HEK293T (cell line): ENCODE data around the gene TBC1D22A.

Experiments
- CTCF ChIA-PET: fragments of 350-600 bp; formaldehyde crosslinking; extraction: SDS; loops from one replicate; lab custom pipeline; 2021; ENCODE audit warnings: antibody characterized with exemption, inconsistent platforms; lab: Yijun Ruan, JAX
- POLR2A ChIA-PET: fragments of 350-600 bp; formaldehyde crosslinking; extraction: SDS; loops from one replicate; lab custom pipeline; 2020; ENCODE audit warnings: antibody characterized with exemption, inconsistent platforms; lab: Yijun Ruan, JAX
- DNase-seq: peaks from one replicate; pipeline ENCODE4 v3.0.0; 2012; ENCODE audit warnings: mixed read lengths; ENCODE audit errors: extremely low spot score
- ARNT ChIP-seq: fragments of 450-650 bp; IDR thresholded peaks from 2 replicates; pipeline ENCODE4 v1.6.1; 2017; ENCODE audit warnings: mild to moderate bottlenecking
- BHLHE40 ChIP-seq: fragments of 450-650 bp; IDR thresholded peaks from 2 replicates; pipeline ENCODE4 v1.6.1; 2016; ENCODE audit warnings: mild to moderate bottlenecking, moderate library complexity, borderline replicate concordance
- CTBP1 ChIP-seq: fragments of 450-650 bp; IDR thresholded peaks from 2 replicates; pipeline ENCODE4 v1.6.1; 2016; ENCODE audit warnings: borderline replicate concordance
- ELF4 ChIP-seq: fragments of 450-650 bp; IDR thresholded peaks from 2 replicates; pipeline ENCODE4 v1.6.1; 2017; ENCODE audit warnings: antibody characterized with exemption
- FOXA1 ChIP-seq: fragments of 450-650 bp; IDR thresholded peaks from 2 replicates; pipeline ENCODE4 v1.6.1; 2016; ENCODE audit warnings: mild to moderate bottlenecking
- FOXK2 ChIP-seq: fragments of 450-650 bp; IDR thresholded peaks from 2 replicates; pipeline ENCODE4 v1.6.1; 2016; ENCODE audit warnings: mild to moderate bottlenecking
- FOXM1 ChIP-seq: fragments of 450-650 bp; IDR thresholded peaks from 2 replicates; pipeline ENCODE4 v1.6.1; 2017; ENCODE audit warnings: mild to moderate bottlenecking, borderline replicate concordance
- HDGF ChIP-seq: fragments of 450-650 bp; IDR thresholded peaks from 2 replicates; pipeline ENCODE4 v1.6.1; 2017; ENCODE audit warnings: antibody characterized with exemption, borderline replicate concordance
- L3MBTL2 ChIP-seq: fragments of 450-650 bp; conservative IDR thresholded peaks from 2 replicates; pipeline ENCODE4 v1.6.1; 2016; ENCODE audit warnings: mild to moderate bottlenecking
- LEF1 ChIP-seq: fragments of 450-650 bp; IDR thresholded peaks from 2 replicates; pipeline ENCODE4 v1.6.1; 2017; ENCODE audit warnings: mild to moderate bottlenecking, borderline replicate concordance
- NFRKB ChIP-seq: fragments of 450-650 bp; IDR thresholded peaks from 2 replicates; pipeline ENCODE4 v1.6.1; 2016; ENCODE audit warnings: mild to moderate bottlenecking, moderate library complexity
- SP1 ChIP-seq: fragments of 450-650 bp; IDR thresholded peaks from 2 replicates; pipeline ENCODE4 v1.6.1; 2017
- SUZ12 ChIP-seq: fragments of 450-650 bp; IDR thresholded peaks from 2 replicates; pipeline ENCODE4 v1.6.1; 2016; ENCODE audit warnings: mild to moderate bottlenecking
- TARDBP ChIP-seq: fragments of 450-650 bp; IDR thresholded peaks from 2 replicates; pipeline ENCODE4 v1.6.1; 2016
- ZNF384 ChIP-seq: fragments of 450-650 bp; IDR thresholded peaks from 2 replicates; pipeline ENCODE4 v1.6.1; 2016
- TF ChIP-seq, protein P1 (sequence below): fragments of 450-650 bp; IDR thresholded peaks from 2 replicates; pipeline ENCODE4 v1.6.1; 2016

TBC1D22A gene

DNA sequence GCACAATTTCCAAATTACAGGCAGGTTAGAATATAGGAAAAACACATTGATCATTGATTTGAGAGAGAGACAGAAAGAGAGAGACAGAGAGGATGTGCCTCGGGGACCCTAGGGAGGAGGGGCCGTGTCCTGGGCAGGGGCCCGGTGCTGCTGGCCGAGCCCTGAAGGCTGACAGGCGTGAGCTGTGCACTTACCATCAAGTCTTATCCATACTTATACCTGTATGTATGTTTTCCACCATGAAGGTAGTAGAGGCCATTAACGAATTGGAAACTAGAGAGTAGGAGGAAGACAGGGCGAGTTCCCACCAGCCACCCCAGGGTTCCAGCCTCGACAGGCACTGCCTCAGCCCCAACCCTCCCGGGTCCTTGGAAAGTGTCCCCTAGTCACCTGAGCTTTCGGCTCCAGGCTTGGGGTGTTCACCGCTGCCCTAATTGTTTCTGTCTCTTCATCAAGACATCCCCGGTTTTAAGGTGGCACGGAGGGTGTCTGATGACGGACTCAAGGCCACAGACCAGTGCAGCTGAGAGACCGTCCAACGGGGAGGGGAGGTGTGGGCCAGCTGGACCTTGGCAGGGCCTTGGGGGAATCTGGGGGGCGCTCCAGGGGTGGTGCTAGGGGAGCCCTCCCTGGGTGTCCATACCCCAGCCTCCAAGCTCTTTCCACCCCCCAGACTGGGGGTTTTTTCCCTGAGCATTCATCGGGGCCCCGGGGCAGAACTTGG is 431.3 kb downstream of the TBC1D22A start:
- no peak for DNase-seq
- CTCF ChIA-PET = no interaction called here
- TF ChIP-seq ARNT (no peak), FOXA1 (no peak), LEF1 (no peak), ELF4 (no peak), SP1 (no peak), SUZ12 (no peak), ZNF384 (no peak), BHLHE40 (no peak), HDGF (no peak), FOXM1 (no peak)
- POLR2A ChIA-PET = no interaction called here

DNA sequence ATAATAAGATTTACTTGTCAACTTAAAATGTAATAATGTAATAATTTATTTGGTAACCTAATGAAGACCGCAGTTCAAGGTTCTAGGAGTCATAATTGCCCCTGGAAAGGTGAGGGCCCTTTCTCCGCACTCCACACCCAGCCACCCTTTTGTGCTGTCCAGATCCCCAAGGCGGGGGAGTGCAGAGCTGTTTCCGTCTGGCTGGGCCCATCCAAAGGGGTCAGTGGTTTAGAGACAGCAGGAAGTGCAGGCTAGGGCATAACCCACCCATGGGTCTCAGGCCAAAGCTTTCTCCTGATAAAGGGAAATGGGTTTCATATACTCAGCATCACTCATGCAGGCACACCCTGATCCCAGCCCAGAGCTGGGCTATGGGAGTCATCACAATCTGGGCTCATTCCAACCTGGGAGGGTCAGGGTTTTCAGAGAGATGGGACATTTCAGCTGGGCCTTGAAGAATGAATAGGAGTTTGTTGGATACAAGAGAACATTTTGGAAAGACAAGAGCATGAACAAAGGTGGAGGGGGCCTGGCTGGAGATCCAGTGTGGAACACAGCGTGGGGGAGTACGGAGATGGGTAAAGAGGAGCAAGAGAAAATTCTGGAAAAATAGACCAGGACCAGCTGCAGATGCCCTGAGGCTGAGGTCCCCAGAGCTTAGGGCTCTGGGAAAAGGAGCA is 432.2 kb downstream of the TBC1D22A start:
- TF ChIP-seq HDGF (no peak), FOXA1 (no peak), NFRKB (no peak), FOXK2 (no peak), ELF4 (no peak), SP1 (no peak), SUZ12 (no peak), TARDBP (no peak)
- TF ChIP-seq, protein P1, sequence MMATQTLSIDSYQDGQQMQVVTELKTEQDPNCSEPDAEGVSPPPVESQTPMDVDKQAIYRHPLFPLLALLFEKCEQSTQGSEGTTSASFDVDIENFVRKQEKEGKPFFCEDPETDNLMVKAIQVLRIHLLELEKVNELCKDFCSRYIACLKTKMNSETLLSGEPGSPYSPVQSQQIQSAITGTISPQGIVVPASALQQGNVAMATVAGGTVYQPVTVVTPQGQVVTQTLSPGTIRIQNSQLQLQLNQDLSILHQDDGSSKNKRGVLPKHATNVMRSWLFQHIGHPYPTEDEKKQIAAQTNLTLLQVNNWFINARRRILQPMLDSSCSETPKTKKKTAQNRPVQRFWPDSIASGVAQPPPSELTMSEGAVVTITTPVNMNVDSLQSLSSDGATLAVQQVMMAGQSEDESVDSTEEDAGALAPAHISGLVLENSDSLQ = no peak
- CTCF ChIA-PET = no interaction called here
- DNase-seq = no peak
- POLR2A ChIA-PET = no interaction called here

DNA sequence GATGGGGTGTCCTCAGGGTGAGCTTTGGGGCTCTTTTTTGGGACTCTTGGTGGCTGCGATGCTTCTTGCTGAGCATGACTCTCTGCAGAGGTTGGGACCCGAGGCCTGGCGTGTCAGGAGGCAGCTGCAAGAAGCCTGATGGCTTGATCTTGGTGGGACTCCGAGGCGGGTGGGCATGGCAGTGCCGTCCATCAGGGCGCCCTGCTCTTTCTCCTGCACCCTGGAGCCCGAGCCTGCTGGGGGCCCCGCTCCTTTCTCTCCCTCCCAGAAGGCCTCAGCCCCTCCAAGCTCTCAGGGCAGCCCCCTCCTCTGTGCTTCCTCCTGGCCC is 432.7 kb downstream of the TBC1D22A start:
- no peak for TF ChIP-seq SP1
- no peak for TF ChIP-seq ARNT
- no peak for TF ChIP-seq FOXM1
- TF ChIP-seq FOXK2 = no peak
- TF ChIP-seq NFRKB = no peak
- TF ChIP-seq L3MBTL2 = no peak
- TF ChIP-seq BHLHE40 = no peak
- TF ChIP-seq ELF4 = no peak
- TF ChIP-seq HDGF = no peak
- TF ChIP-seq SUZ12 = no peak
- TF ChIP-seq FOXA1 = no peak
- TF ChIP-seq CTBP1 = no peak
- CTCF ChIA-PET = no interaction called here
- DNase-seq = no peak
- POLR2A ChIA-PET = no interaction called here

DNA sequence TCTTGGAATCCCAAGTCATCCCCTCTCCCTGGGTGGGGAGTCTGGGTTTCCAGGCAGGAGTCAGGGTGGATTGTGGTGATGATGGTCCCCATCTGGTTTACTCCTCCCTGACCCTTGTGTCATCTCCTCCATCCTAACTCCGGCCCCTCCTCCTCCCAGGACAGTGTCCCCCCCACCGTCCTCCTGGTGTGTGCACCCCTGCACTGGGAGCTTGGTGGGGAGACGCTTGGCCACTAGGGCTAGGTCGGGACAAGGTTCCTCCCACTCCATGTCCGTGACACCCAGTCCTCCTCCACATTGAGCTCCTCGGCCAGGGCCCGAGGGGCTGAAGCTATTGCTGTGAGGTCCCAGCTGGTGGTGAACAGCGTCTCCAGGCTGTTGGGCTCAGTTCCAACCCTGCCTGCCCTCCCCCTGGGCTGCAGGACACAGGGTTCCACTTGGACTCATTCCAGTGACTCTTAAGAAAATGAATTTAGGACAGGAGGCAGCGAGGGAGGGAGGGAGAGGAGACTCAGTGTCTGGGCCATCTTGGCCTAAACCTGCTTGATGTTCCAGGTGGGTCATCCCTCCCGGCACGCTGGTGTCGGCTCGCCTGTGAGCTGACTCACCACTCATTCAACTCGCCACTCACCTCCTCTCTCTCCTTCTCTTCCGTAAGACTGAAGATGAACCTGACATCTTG is 433.2 kb downstream of the TBC1D22A start:
- CTCF ChIA-PET = no interaction called here
- POLR2A ChIA-PET = no interaction called here
- TF ChIP-seq FOXM1 (no peak), ELF4 (no peak), ARNT (no peak), L3MBTL2 (no peak), FOXA1 (no peak), ZNF384 (no peak)
- no peak for DNase-seq

DNA sequence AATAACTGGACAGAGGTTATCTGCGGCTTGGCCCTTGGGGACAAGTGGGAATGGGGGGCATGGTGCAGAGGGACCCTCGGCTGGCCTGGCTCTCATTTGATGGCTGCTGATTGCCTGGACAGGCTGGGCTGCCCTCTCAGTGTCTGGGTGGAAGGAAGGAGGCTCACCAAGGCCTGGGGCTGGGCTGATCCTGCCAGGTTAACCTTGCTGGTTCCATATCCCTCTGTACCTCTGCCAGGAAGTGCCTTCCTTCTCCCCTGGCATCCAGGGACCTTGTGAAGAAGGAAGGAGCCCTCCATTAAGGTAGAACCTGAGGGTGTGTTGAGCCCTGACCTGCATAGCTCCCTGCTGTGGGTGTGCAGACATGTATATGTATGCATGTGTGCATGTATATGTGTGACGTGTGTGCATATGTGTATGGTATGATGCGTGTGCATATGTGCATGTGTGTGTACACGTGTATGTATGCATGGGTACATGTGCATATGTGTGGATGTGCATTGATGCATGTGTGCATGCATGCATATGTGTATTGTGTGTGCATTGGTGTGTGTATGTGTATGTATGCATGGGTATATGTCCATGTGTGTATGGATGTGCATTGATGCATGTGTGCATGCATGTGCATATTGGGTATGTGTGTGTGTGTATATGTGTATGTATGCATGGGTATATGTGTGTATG is 433.9 kb downstream of the TBC1D22A start:
- CTCF ChIA-PET = no interaction called here
- TF ChIP-seq ZNF384 (no peak), FOXK2 (no peak), FOXM1 (no peak), SP1 (no peak)
- TF ChIP-seq, protein P1 = no peak
- DNase-seq = no peak
- POLR2A ChIA-PET = no interaction called here

DNA sequence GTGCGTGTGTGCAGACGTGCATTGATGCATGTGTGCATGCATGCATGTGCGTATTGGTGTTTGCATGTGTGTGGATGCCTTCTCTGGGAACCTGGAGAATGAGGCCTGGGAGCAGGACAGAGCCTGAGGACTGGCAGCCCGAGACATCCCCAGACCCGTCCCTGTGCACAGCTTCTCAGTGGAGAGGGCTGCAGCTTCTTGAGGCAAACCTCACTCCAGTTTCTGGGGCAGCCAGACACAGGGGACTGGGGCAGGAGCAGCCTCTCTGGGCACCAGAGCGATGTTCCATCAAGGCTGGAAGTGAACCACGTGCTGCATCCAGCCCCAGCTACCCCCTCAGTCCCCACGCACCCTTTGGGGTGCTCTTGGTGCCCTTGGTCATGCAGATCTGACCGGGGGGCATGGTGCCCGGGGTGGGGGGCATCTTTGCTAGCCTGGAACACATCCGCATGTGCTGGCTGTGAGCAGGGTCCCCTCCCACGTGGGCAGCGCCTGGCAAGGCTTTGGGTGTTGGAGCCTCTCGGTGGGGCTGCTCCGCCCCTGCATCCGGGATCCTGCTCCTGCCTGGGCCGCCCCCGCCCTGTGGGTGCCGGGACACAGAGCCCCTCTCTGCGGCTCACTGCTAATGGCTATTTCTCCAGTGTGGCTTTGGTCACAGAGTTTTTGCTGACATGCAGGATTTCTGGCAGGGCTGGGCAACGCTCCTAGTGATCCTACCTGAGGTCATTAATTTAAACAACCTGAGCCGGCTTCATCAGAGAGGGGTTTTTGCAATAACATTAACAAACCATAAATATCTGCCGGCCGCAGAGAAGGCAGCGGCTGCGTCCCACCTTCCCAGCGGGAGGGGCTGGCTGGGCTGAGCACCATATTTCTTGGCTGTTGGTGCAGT is 434.7 kb downstream of the TBC1D22A start:
- no peak for DNase-seq
- CTCF ChIA-PET = no interaction called here
- TF ChIP-seq SUZ12 (no peak), ARNT (no peak), TARDBP (no peak), LEF1 (no peak), SP1 (no peak)
- POLR2A ChIA-PET = no interaction called here
